NK-92 treated with Interleukin-12 subunit alpha and Interleukin-12 subunit beta, amount 100 ng/mL, for 24 hours (cell line): ENCODE results near the gene KLK3.

Experiments used
- DNase-seq: peaks from one replicate; lab custom pipeline; 2025; lab: John Stamatoyannopoulos, UW

The KLK3 gene

DNA sequence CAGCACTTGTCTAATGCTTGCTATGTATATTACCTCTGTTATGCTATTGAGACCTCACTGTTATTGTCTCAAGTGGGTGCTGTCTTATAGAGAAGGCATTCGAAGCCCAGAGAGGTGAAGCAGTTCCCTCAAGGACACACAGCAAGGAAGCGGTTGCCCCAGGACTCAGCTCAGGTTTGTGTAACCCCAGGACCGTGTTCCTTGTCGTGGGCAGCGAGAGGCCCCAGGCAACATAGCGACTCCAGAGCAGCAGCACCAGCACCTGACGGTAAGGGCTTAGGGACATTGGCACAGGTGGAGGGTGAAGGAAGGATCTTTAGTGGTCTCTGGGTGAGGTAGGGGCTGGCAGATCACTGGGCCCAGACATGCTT is 23.7 kb upstream of the KLK3 start:
- DNase-seq, result no peak

GRCh38 chr19:50832666-50833065 is 22.0 kb upstream of the KLK3 start:
- DNase-seq, result no peak

DNA sequence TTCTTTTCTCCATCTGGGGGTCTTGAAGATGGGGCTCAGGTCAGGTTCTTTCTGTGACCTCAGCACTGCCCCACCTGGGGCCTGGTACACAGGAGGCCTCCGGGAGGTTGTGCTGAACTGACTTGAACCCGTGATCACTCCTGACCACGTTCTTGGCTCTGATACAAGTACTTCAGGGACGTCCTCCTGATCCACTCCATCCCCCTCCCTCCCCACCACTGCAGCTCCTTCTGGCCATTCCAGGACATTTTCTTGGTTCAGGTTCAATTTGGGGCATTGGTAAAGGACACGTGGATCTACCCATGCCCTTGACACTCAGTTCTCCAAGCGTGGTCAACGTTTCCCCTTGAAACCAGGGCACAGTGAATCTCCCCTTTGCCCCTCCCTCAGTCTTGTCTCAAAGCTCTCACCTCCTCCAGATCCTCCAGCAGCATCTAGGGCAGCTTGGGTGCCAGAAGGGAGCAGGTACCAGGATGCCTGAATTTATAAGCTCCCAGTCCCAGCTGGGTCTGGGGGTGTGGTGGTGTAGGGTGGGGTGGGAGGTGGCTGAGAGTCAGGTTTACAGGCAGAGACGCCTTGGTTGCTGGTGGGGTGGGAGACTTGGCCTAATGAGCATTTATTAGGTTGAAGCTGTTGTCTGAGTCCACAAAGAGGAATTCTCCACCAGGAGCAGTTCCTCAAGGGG is 21.5 kb upstream of the KLK3 start, which contains the start of gene KLK15:
TSS of gene KLK15 (minus strand) at position 458 of the 685 bp plus-strand sequence. CDS start 2,082 bp downstream, outside the sequence.
- no peak for DNase-seq

GRCh38 chr19:50833802-50834167 is 20.9 kb upstream of the KLK3 start:
- no peak for DNase-seq

GRCh38 chr19:50835103-50835784 is 19.5 kb upstream of the KLK3 start:
- no peak for DNase-seq

DNA sequence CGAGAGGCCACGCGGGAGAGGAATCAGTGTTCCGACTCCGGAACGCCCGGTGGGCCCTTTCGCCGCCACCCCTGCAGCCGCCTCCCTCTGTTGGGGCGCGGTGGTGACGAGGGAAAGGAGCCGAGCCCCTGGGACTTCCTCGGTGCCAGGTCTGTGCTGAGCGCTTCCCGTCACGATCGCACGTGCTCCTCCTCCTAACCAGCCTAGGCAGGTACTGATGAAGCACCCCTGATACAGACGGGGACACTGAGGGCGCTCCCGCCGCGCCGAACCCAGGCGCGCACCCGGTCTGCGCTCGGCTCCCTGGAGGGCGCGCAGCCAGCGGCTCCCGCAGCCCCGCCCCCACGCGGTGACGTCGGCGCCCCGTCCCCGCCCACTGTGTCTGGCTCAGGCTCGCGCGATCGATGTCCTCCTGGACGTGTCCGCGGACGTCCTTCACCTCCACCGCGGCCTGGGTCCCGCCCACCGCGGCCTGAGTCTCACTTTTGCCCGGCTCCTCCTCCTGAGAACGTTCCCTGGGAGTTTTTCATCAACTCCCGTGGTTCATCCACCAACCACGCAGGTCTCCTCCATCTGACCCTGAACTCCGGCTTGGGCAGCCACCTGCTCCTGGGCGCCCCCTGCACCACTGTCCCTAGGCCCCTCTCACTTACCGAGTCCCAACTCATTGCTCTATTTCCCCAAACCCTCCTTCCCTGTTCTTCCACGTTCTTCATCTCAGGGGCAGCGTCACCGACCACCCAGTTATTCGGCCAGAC is 18.8 kb upstream of the KLK3 start:
- no peak for DNase-seq

DNA sequence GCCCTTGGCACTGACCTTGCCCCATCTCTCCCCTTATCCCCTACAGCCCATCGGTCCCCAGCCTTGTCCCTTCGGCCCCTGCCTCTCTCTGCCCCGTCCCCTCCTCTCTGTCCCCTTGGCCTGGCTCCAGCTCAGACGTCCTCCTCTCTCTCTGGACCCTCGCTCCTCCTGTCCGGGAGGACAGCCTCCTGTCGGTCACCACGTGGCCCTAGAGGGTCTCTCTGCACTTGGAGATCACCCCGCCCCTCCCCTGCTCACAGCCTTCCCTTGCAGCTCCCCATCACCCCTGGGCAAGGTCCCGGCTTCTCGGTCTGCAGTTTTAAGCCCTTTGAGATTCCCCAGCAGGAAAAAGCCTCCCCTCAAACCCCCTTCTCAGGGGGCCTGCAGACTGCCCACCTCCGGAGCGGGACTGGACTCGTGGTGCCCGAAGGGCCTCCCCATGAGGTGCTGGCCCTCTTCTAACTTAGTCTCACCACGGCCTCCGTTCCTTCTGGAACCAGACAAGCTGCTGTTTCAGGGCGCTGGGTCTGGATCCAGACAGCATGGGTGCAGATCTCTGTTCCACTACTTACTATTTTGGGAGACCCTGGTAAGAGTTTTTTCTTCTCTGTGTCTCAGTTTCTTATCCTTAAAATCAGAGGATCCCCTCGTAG is 18.0 kb upstream of the KLK3 start:
- DNase-seq, result no peak

GRCh38 chr19:50837300-50837699 is 17.4 kb upstream of the KLK3 start:
- no peak for DNase-seq

- no peak for DNase-seq
Measured at GRCh38 chr19:50838239-50838638, 16.5 kb upstream of the KLK3 start.

- no peak for DNase-seq
Measured at GRCh38 chr19:50839712-50840655, 14.7 kb upstream of the KLK3 start.

DNA sequence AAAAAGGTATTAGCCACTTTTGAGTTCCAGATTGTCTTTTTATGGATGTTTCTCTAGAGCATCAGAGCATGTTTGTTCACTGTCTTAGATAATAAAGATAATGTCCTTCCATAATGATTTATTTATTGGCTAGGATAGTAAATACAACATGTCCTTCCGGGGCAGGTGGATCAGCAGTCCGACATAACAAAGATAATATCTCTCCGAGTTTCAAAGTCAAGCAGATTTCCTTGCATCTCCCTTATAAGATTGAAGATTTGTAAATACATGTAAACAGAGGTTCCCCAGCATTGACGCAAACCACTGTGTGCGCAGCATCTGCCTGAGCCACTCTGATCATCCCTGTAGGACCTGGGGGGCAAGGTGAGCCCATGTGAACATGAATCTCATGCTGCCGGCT is 12.6 kb upstream of the KLK3 start:
- DNase-seq, result no peak

DNA sequence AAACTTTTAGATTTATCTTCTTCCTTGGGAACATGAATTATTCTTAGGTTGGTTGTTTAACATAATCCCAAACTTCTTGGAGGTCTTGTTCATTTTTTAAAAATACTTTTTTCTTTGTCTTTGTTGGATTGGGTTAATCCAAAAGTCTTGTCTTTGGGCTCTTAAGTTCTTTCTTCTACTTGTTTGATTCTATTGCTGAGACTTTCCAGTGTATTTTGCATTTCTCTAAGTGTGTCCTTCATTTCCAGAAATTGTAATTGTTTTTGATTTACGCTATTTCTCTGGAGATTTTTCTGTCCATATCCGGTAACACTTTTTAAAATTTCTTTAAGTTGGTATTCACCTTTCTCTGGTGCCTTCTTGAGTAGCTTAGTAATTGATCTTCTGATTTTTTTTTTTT is 11.5 kb upstream of the KLK3 start:
- no peak for DNase-seq

DNA sequence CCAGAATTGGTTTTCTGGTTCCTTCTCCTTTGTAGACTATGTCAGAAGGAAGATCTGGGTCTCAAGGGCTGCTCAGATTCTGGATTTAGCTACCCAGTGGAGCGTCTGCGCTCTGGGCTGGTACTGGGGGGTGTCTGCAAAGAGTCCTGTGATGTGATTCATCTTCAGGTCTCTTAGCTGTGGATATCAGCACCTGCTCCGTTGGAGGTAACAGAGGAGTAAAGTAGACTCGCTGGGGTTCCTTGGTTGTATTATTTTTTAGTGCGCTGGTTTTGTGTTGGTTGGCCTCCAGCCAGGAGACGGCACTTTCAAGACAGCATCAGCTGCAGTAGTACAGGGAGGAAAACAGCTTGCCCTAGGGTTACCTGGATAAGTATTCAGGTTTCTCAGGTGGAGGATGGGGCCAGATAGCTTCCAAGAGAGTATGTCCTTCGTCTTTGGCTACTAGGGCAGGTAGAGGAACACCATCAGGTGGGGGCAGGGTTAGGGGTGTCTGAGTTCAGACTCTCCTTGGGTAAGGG is 11.0 kb upstream of the KLK3 start:
- DNase-seq, result no peak

DNA sequence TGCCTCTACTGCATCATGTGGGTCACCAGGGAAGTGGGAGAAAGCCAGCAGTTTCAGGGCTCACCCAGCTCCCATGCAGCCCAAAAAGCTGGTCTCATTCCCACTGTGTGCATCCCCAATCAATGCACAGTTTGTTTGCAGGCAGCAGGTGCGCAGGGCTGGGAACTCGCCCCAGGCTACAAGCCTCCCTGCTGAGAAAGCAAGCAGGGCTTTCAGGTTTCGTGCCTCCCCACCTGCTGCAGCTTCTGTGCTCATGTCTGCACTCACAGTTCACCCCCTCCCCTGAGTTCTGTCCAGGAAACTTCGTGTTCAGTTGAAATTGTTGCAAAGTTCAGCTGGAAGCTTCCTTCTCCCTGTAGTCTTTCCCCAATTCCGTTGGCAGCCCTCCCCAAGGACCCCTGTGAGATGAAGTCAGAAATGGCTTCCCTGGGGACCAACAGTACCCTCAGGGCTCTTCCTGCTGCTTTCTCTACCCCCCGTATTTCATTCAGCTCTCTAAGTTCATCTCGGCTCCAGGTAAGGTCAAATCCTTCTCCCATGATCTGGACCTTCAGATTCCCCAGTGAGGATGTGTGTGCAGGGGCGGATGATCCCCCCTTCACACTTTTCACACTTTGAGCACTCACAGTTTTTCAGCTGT is 10.3 kb upstream of the KLK3 start:
- DNase-seq, result no peak

GRCh38 chr19:50850738-50851137 is 4.0 kb upstream of the KLK3 start:
- DNase-seq, result no peak

- no peak for DNase-seq
Measured at GRCh38 chr19:50851620-50852019, 3.1 kb upstream of the KLK3 start.

DNA sequence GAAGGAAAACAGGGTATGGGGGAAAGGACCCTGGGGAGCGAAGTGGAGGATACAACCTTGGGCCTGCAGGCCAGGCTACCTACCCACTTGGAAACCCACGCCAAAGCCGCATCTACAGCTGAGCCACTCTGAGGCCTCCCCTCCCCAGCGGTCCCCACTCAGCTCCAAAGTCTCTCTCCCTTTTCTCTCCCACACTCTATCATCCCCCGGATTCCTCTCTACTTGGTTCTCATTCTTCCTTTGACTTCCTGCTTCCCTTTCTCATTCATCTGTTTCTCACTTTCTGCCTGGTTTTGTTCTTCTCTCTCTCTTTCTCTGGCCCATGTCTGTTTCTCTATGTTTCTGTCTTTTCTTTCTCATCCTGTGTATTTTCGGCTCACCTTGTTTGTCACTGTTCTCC is 2.7 kb downstream of the KLK3 start:
- no peak for DNase-seq

GRCh38 chr19:50858886-50859285 is 4.2 kb downstream of the KLK3 start:
- DNase-seq, result no peak

GRCh38 chr19:50859849-50860248 is 5.1 kb downstream of the KLK3 start:
- no peak for DNase-seq

DNA sequence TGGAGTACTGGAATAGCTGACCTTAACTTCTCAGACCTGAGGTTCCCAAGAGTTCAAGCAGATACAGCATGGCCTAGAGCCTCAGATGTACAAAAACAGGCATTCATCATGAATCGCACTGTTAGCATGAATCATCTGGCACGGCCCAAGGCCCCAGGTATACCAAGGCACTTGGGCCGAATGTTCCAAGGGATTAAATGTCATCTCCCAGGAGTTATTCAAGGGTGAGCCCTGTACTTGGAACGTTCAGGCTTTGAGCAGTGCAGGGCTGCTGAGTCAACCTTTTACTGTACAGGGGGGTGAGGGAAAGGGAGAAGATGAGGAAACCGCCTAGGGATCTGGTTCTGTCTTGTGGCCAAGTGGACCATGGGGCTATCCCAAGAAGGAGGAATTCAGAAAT is 6.3 kb downstream of the KLK3 start:
- DNase-seq, result no peak
